Spleen (tissue), 11 donors: ENCODE results near the gene THSD4. TPM values are rescaled to one million over a fixed set of nuclear protein-coding genes. Genes with fewer than 3 reads are reported as not detected.
"Not testable (repeated sequence)": the region's sequence is repeated elsewhere in the genome, so short reads cannot be mapped to it uniquely, and the experiment has no call there.

ENCODE experiments used
- DNase-seq: peaks from one replicate; pipeline ENCODE4 v3.0.0-alpha.2; 2020
- H3K27ac ChIP-seq, 8 donors: fragments of 200-600 bp; sonication (generic) in 7 of 8; 1 replicate in 4 of 8; 2 replicates in 4 of 8; pipeline versions ENCODE4 v1.5.0 to v1.8.0; 2016 to 2021; ENCODE audit warnings: inconsistent platforms in 4 of 8, mild to moderate bottlenecking in 4 of 8, moderate library complexity in 1 of 8
- H3K27me3 ChIP-seq, 7 donors: fragments of 200-600 bp; sonication (generic) in 6 of 7; replicated peaks in 1 of 7; 1 replicate in 4 of 7; 2 replicates in 3 of 7; pipeline versions ENCODE4 v1.5.0 to v1.8.0; 2016 to 2021; ENCODE audit warnings: inconsistent platforms in 3 of 7, mild to moderate bottlenecking in 1 of 7
- H3K36me3 ChIP-seq, 6 donors: fragments of 200-600 bp; sonication (generic) in 5 of 6; 1 replicate in 4 of 6; 2 replicates in 2 of 6; pipeline versions ENCODE4 v1.5.0 to v1.8.0; 2016 to 2021; ENCODE audit warnings: inconsistent platforms in 2 of 6
- H3K4me1 ChIP-seq, 6 donors: fragments of 200-600 bp; sonication (generic) in 5 of 6; 1 replicate in 3 of 6; 2 replicates in 3 of 6; pipeline versions ENCODE4 v1.5.0 to v1.8.0; 2016 to 2021; ENCODE audit warnings: inconsistent platforms in 3 of 6
- H3K4me3 ChIP-seq, 8 donors: fragments of 200-600 bp; sonication (generic) in 7 of 8; 1 replicate in 4 of 8; 2 replicates in 4 of 8; pipeline versions ENCODE4 v1.5.0 to v1.8.0; 2016 to 2021; ENCODE audit warnings: inconsistent platforms in 4 of 8, mild to moderate bottlenecking in 4 of 8, moderate library complexity in 2 of 8
- H3K9me3 ChIP-seq, 8 donors: fragments of 200-600 bp; sonication (generic) in 7 of 8; 1 replicate in 4 of 8; 2 replicates in 4 of 8; pipeline versions ENCODE4 v1.5.0 to v1.8.0; 2016 to 2021; ENCODE audit warnings: inconsistent platforms in 4 of 8
- POLR2A ChIP-seq, 3 donors: fragments of 450-650 bp; IDR thresholded peaks; one replicate each; pipeline ENCODE4 v1.5.1; 2017; ENCODE audit warnings: antibody characterized with exemption in 3 of 3, mild to moderate bottlenecking in 1 of 3
- POLR2AphosphoS5 ChIP-seq, 3 donors: sonication (generic); formaldehyde crosslinking; IDR thresholded peaks; one replicate each; pipeline ENCODE4 v1.5.1; 2017; ENCODE audit warnings: antibody characterized with exemption in 3 of 3
- WGBS, 5 donors: extraction: QIAGEN DNeasy Blood & Tissue Kit in 3 of 5; methylation state at CpG; one replicate each; pipeline versions ENCODE4 v1.1.5 to v1.1.7; 2013 to 2018; 5-methylcytosine and 5-hydroxymethylcytosine counted together
- intact Hi-C: fragments of 100-400 bp; cut with DNase I; formaldehyde crosslinking; loops from one replicate; pipeline ENCODE4 v1.15.0; 2023; ENCODE audit warnings: low total_unique reads
- polyA plus RNA-seq, 3 donors: library from polyadenylated mRNA; stranded (reverse); fragments of 200-250 nt; gene quantifications; one replicate each; pipeline ENCODE4 v1.2.1, GENCODE V29; 2013
- total RNA-seq, 7 donors: library from RNA; depleted of rRNA in 3 of 7; stranded (reverse); fragments of >200 nt in 3 of 7; fragmentation: NEBNext Ultra II Directional in 4 of 7; extraction: Animal tissue kit (Norgen Biotek cat#: 25700) in 4 of 7; gene quantifications; one replicate each; pipeline versions ENCODE4 v1.1.0 to v1.2.1, GENCODE V29; 2016 to 2021
- TF ChIP-seq, protein P1 (sequence below), 11 experiments: fragments of 200-600 bp in 7 of 11; fragments of 450-650 bp in 4 of 11; sonication (generic) in 4 of 11; IDR thresholded peaks in 8 of 11; conservative IDR thresholded peaks in 3 of 11; 1 replicate in 7 of 11; 2 replicates in 4 of 11; pipeline versions ENCODE4 v1.4.0 to v1.8.0; 2016 to 2021; ENCODE audit warnings: antibody characterized with exemption in 11 of 11, inconsistent platforms in 4 of 11, mild to moderate bottlenecking in 1 of 11
- donor health status: healthy with polysubstance abuse.
- donor health status: DM: no; HTN: no; CAD: no; lungs with moderate emphysema.
- donor health status: DM: no; HTN: no; CAD: no.
- donor health status: Bipolar disorder and iron deficiency.
- donor health status: healthy.
- donor health status: DM: no; HTN: no; CAD: no.
- donor health status: DM: yes; HTN: yes; CAD: no.

THSD4 gene
- total and polyA plus RNA-seq, 10 donors, result 0.29 to 11.3 (median 3.4) TPM

DNA sequence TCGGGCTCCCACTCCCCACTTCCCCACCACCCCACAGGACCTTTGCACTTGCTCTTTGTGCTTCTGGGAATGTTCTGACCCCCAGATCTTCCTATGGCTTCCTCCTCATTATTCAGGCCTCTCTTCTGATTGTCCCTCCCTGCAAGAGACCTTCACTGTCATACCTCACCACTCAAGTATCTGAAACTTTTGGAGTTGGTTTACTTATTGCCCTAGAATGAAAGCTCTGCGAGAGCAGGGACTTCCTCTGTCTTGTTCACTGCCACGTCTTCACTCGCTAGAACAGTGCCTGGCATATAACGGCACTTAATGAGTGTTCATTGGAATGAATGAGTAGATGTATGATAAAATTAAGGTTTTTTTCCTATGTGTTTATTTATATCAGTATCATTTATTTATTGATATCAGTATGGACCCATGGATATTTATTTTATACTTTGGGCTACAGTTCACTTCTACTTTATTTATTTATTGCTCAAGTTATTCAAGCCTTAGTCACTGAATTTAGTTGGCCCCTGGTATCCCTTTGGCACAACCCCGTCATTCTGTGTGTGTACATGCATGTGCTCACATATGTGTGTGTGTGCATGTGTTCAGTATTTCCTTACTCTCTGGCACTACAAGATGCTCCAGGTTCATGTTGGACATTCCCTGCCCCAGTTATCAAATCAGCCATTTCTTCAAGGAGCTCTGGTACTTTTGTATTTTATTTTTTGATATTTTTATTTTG, 197.6 kb downstream of the THSD4 start:
- no peak for DNase-seq
- Histone ChIP-seq H3K36me3 (no peaks in the 10 kb centered on the region), H3K27me3 (no peaks in the 10 kb centered on the region), H3K27ac (no peak overlapping the region), H3K4me3 (no peak overlapping the region), H3K4me1 (no peaks in the 10 kb centered on the region), H3K9me3 (peaks cover 0 to 10% (median 0%) of the 10 kb centered on the region in 8 donors)
- 76 to 87% (median 83%) methylated on average over 6 of the region's 6 CpGs for WGBS, 5 donors
- no peak for TF ChIP-seq POLR2AphosphoS5 (IDR thresholded peaks at IDR 0.05)
- intact Hi-C loops, result no loop called here

DNA sequence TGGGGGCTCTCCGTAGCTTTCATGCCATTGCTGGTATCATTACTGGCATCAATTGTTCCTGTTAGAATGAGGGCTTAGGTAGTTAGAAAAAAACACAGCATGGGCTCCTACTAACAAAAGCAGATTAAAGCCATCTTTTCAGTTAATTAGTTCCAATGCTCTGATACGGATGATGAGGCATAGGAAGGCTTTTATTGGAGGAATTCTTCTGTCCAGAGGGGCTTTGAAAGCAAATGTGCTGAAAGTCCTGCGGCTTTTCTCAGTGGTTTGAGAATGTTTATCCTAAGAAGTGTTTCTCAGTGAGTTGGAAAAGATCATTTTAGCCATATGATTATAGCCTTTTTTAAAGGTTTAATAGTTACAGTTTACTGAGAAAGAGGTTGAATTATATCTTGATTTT, 198.5 kb downstream of the THSD4 start:
- WGBS, 5 donors, result 80 to 95% (median 89%) methylated on average over 3 of the region's 3 CpGs
- no peak overlapping the region for H3K4me3 ChIP-seq
- H3K27me3 ChIP-seq, result no peaks in the 10 kb centered on the region
- no peaks in the 10 kb centered on the region for H3K4me1 ChIP-seq
- TF ChIP-seq POLR2AphosphoS5 (IDR thresholded peaks at IDR 0.05), result no peak
- TF ChIP-seq POLR2A (IDR thresholded peaks at IDR 0.05), result no peak
- TF ChIP-seq, protein P1, sequence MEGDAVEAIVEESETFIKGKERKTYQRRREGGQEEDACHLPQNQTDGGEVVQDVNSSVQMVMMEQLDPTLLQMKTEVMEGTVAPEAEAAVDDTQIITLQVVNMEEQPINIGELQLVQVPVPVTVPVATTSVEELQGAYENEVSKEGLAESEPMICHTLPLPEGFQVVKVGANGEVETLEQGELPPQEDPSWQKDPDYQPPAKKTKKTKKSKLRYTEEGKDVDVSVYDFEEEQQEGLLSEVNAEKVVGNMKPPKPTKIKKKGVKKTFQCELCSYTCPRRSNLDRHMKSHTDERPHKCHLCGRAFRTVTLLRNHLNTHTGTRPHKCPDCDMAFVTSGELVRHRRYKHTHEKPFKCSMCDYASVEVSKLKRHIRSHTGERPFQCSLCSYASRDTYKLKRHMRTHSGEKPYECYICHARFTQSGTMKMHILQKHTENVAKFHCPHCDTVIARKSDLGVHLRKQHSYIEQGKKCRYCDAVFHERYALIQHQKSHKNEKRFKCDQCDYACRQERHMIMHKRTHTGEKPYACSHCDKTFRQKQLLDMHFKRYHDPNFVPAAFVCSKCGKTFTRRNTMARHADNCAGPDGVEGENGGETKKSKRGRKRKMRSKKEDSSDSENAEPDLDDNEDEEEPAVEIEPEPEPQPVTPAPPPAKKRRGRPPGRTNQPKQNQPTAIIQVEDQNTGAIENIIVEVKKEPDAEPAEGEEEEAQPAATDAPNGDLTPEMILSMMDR (IDR thresholded peaks at IDR 0.05 in 8 of 11, conservative IDR thresholded peaks at IDR 0.05 in 3 of 11), result no peak
- no peak for DNase-seq
- no peaks in the 10 kb centered on the region for H3K36me3 ChIP-seq
- intact Hi-C loops, result no loop called here
- H3K9me3 ChIP-seq, result peaks cover 0 to 7% (median 0%) of the 10 kb centered on the region in 8 donors
- no peak overlapping the region for H3K27ac ChIP-seq

DNA sequence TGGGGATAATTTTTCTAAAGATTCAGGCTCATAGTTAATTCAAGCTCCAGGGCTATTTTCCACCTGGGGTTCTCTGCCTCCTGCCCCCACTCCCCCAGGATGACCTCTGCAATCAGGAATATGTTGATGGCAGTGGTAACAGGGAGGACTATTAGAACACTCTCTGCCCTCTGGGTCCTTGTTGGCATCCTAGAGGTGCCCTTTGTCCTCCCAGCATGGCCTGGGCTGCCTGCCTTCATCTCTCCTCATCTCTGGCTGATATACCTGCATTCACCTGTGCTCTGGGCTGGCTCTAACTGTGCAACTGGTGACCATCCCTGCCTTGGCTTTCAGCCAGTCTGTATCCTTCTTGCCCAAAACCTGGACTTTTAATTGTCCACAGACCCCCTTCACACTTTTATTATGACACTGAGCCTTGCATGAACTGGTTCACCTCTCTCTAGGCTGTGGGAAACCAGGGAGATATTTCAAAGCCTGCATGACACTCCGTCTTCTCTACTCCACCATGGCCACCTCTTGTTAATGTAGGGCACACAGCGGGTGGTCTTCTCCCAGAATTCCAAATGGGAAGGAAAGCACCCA, 199.8 kb downstream of the THSD4 start:
- Histone ChIP-seq H3K9me3 (peaks cover 0 to 7% (median 0%) of the 10 kb centered on the region in 8 donors), H3K36me3 (no peaks in the 10 kb centered on the region), H3K27me3 (no peaks in the 10 kb centered on the region), H3K4me3 (no peak overlapping the region), H3K27ac (no peak overlapping the region), H3K4me1 (no peaks in the 10 kb centered on the region)
- DNase-seq, result no peak
- WGBS, 5 donors, result 81 to 91% (median 86%) methylated on average over 2 of the region's 2 CpGs
- intact Hi-C loops, result no loop called here
- TF ChIP-seq, protein P1 (IDR thresholded peaks at IDR 0.05 in 8 of 11, conservative IDR thresholded peaks at IDR 0.05 in 3 of 11), result no peak
- TF ChIP-seq POLR2AphosphoS5 (IDR thresholded peaks at IDR 0.05), result no peak
- TF ChIP-seq POLR2A (IDR thresholded peaks at IDR 0.05), result no peak

DNA sequence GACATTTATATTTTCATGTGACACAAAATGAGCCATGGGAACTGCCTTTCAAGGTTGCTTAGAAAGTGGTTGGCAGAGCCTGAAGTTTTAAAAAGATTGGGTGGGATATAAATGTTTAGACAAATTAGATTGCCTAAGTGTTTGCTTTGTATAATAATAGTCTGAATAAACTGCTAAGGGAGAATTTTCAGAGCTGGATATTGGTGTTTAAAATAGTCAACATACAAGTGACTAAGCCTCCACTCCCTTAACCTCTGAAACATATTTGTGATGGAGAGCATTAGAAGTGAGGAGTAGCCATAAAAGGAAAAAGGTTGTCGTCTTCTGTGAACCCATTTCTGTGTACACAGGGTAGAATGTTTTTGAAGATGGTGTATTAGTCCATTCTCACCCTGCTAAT, 201.6 kb downstream of the THSD4 start:
- Histone ChIP-seq H3K27ac (no peak overlapping the region), H3K4me3 (no peak overlapping the region), H3K36me3 (no peaks in the 10 kb centered on the region), H3K27me3 (no peaks in the 10 kb centered on the region), H3K4me1 (no peaks in the 10 kb centered on the region), H3K9me3 (peaks cover 0 to 6% (median 0%) of the 10 kb centered on the region in 8 donors)
- TF ChIP-seq POLR2AphosphoS5 (IDR thresholded peaks at IDR 0.05) (no peak), POLR2A (IDR thresholded peaks at IDR 0.05) (no peak)
- TF ChIP-seq, protein P1 (IDR thresholded peaks at IDR 0.05 in 8 of 11, conservative IDR thresholded peaks at IDR 0.05 in 3 of 11), result no peak
- intact Hi-C loops, result no loop called here
- WGBS, 5 donors, result 80 to 92% (median 90%) methylated on average over 1 of the region's 1 CpG
- no peak for DNase-seq

DNA sequence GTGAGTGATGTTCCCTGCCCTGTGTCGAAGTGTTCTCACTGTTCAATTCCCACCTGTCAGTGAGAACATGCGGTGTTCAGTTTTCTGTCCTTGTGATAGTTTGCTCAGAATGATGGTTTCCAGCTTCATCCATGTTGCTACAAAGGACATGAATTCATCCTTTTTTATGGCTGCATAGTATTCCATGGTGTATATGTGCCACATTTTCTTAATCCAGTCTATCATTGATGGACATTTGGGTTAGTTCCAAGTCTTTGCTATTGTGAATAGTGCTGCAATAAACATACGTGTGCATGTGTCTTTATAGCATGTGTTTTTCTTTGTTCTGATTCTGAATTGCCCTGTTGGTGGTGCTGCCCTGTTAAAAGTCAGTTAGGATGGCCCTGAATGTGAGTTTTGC, 204.2 kb downstream of the THSD4 start:
- DNase-seq, H3K4me3 ChIP-seq, H3K27ac ChIP-seq, H3K36me3 ChIP-seq, H3K4me1 ChIP-seq, H3K27me3 ChIP-seq, H3K9me3 ChIP-seq, intact Hi-C loops: not testable (repeated sequence)
- WGBS, 5 donors, result 90 to 99% (median 94%) methylated on average over 3 of the region's 3 CpGs
